ENCODE results near the gene ANKRD34B. TPM values are rescaled to one million over a fixed set of nuclear protein-coding genes. Genes with fewer than 3 reads are reported as not detected.

The ANKRD34B gene
- total and polyA plus RNA-seq, 12 donors: 0.13 TPM; not detected in 11

- Histone ChIP-seq H3K27ac (no peak overlapping the region), H3K4me1 (peaks cover 0 to 16% (median 13%) of the 10 kb centered on the region in 9 donors), H3K36me3 (no peaks in the 10 kb centered on the region), H3K27me3 (peaks cover 14 to 78% (median 65%) of the 10 kb centered on the region in 7 donors), H3K4me3 (no peak overlapping the region), H3K9me3 (no peaks in the 10 kb centered on the region)
- intact Hi-C loops (cut with DNase I): no loop called here
- TF ChIP-seq, protein P1, sequence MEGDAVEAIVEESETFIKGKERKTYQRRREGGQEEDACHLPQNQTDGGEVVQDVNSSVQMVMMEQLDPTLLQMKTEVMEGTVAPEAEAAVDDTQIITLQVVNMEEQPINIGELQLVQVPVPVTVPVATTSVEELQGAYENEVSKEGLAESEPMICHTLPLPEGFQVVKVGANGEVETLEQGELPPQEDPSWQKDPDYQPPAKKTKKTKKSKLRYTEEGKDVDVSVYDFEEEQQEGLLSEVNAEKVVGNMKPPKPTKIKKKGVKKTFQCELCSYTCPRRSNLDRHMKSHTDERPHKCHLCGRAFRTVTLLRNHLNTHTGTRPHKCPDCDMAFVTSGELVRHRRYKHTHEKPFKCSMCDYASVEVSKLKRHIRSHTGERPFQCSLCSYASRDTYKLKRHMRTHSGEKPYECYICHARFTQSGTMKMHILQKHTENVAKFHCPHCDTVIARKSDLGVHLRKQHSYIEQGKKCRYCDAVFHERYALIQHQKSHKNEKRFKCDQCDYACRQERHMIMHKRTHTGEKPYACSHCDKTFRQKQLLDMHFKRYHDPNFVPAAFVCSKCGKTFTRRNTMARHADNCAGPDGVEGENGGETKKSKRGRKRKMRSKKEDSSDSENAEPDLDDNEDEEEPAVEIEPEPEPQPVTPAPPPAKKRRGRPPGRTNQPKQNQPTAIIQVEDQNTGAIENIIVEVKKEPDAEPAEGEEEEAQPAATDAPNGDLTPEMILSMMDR (IDR thresholded peaks at IDR 0.05): no peak
- WGBS, 2 donors: 77 to 85% methylated on average over 5 of the region's 5 CpGs
- DNase-seq (no peak), ATAC-seq (no peak)
These were observed 3.3 kb downstream of the ANKRD34B start for GRCh38 chr5:80566711-80567259.

- no peak for DNase-seq
- 62 to 65% methylated on average over 5 of the region's 5 CpGs for WGBS, 2 donors
- no peak for ATAC-seq
- TF ChIP-seq, protein P1 (IDR thresholded peaks at IDR 0.05): no peak
- Histone ChIP-seq H3K4me3 (no peak overlapping the region), H3K4me1 (peaks cover 0 to 13% (median 12%) of the 10 kb centered on the region in 9 donors), H3K27me3 (peaks cover 12 to 70% (median 54%) of the 10 kb centered on the region in 7 donors), H3K9me3 (no peaks in the 10 kb centered on the region), H3K36me3 (no peaks in the 10 kb centered on the region), H3K27ac (no peak overlapping the region)
- intact Hi-C loops (cut with DNase I): no loop called here
These were observed 4.8 kb downstream of the ANKRD34B start for GRCh38 chr5:80565330-80565729.

DNA sequence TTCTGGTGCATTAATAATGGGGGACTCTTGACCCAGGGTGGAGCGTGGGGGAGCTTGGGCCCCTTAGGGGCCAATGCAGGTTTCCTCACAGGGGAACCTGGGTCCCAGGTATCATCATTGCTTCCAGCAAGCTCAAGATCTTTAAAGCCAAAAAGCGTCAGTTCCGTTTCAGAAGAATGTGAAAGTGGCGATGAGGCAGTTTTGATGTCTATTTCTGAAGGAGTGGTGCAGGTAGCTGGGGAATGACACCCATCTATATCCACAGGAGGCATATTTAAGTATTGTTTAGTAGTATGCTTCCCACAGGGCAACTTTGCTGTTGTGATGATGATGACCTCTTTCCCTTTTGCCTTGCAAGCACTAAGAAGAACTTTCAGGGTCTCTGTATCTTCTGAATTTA lies 10.8 kb downstream of the ANKRD34B start:
- Histone ChIP-seq H3K4me1 (no peaks in the 10 kb centered on the region), H3K36me3 (no peaks in the 10 kb centered on the region), H3K27ac (no peak overlapping the region), H3K27me3 (peaks cover 0 to 72% (median 48%) of the 10 kb centered on the region in 7 donors), H3K9me3 (no peaks in the 10 kb centered on the region), H3K4me3 (no peak overlapping the region)
- intact Hi-C loops (cut with DNase I): no loop called here
- DNase-seq (no peak), ATAC-seq (no peak)
- TF ChIP-seq, protein P1 (IDR thresholded peaks at IDR 0.05): no peak
- 94% methylated on average over 4 of the region's 4 CpGs for WGBS, 2 donors

- intact Hi-C loops (cut with DNase I): no loop called here
- DNase-seq (no peak), ATAC-seq (no peak)
- Histone ChIP-seq H3K9me3 (no peaks in the 10 kb centered on the region), H3K4me3 (no peak overlapping the region), H3K4me1 (no peaks in the 10 kb centered on the region), H3K27me3 (peaks cover 0 to 82% (median 44%) of the 10 kb centered on the region in 7 donors), H3K27ac (no peak overlapping the region), H3K36me3 (no peaks in the 10 kb centered on the region)
- TF ChIP-seq, protein P1 (IDR thresholded peaks at IDR 0.05): no peak
- WGBS, 2 donors: 76 to 77% methylated on average over 4 of the region's 4 CpGs
These were observed 15.0 kb downstream of the ANKRD34B start for GRCh38 chr5:80555099-80555498.

Data from heart right ventricle (tissue), 16 donors.